A549 (cell line): ENCODE measurements around the gene HERC2.
"Not testable (repeated sequence)": the region's sequence is repeated elsewhere in the genome, so short reads cannot be mapped to it uniquely, and the experiment has no call there.

Source experiments
- ESRRA ChIP-seq: fragments of 150-350 bp; IDR thresholded peaks from 2 replicates; pipeline ENCODE4 v1.6.1; 2014; ENCODE audit warnings: mild to moderate bottlenecking, low read length, borderline replicate concordance
- JUN ChIP-seq, 2 experiments: fragments of >200 bp; sonication (Bioruptor Twin); formaldehyde crosslinking; IDR thresholded peaks; 2 replicates in 1 of 2; 3 replicates in 1 of 2; pipeline ENCODE4 v1.6.1; 2016 to 2017
- KDM1A ChIP-seq: fragments of 200-600 bp; sonication (generic); IDR thresholded peaks from 2 replicates; pipeline ENCODE4 v1.6.1; 2016; ENCODE audit warnings: low read depth, mild to moderate bottlenecking
- POLR2A ChIP-seq: IDR thresholded peaks from 2 replicates; pipeline ENCODE4 v1.6.1; 2012; ENCODE audit warnings: mild to moderate bottlenecking, low read length
- RAD21 ChIP-seq, 2 experiments: fragments of >200 bp in 1 of 2; sonication (Bioruptor Twin) in 1 of 2; formaldehyde crosslinking in 1 of 2; IDR thresholded peaks in 1 of 2; conservative IDR thresholded peaks in 1 of 2; 2 replicates in 1 of 2; 3 replicates in 1 of 2; pipeline ENCODE4 v1.6.1; 2012 to 2018; ENCODE audit warnings: inconsistent platforms in 1 of 2
- RFX5 ChIP-seq: fragments of 450-650 bp; IDR thresholded peaks from 2 replicates; pipeline ENCODE4 v1.7.1; 2014; ENCODE audit warnings: antibody characterized with exemption, mild to moderate bottlenecking, moderate library complexity
- SREBF2 ChIP-seq: fragments of 450-650 bp; IDR thresholded peaks from 2 replicates; pipeline ENCODE4 v1.6.1; 2014; ENCODE audit warnings: mild to moderate bottlenecking, moderate library complexity
- TP53 ChIP-seq: fragments of 250-450 bp; sonication (Bioruptor Pico); IDR thresholded peaks from 2 replicates; pipeline ENCODE4 v1.5.0; 2021; ENCODE audit warnings: mild to moderate bottlenecking, moderate library complexity
- ZNF302 ChIP-seq: fragments of 250-450 bp; sonication (Bioruptor Pico); IDR thresholded peaks from 2 replicates; pipeline ENCODE4 v1.9.0; 2021; ENCODE audit warnings: inconsistent platforms, mild to moderate bottlenecking, moderate library complexity
- TF ChIP-seq, protein P1 (sequence below): fragments of >200 bp; sonication (Bioruptor Twin); formaldehyde crosslinking; IDR thresholded peaks from 3 replicates; pipeline ENCODE4 v1.5.1; 2016
- TF ChIP-seq, protein P2 (sequence below): fragments of 200-600 bp; sonication (generic); IDR thresholded peaks from 2 replicates; pipeline ENCODE4 v1.6.1; 2016; ENCODE audit warnings: antibody characterized with exemption, mild to moderate bottlenecking, moderate library complexity
- TF ChIP-seq, protein P3 (sequence below): fragments of >200 bp; sonication (Bioruptor Twin); formaldehyde crosslinking; IDR thresholded peaks from 2 replicates; pipeline ENCODE4 v1.6.1; 2016
- TF ChIP-seq, protein P4 (sequence below): IDR thresholded peaks from 2 replicates; pipeline ENCODE4 v1.6.1; 2012
- TF ChIP-seq, protein P5 (sequence below): fragments of 250-450 bp; sonication (Bioruptor Pico); IDR thresholded peaks from 2 replicates; pipeline ENCODE4 v1.5.0; 2021; ENCODE audit warnings: mild to moderate bottlenecking, moderate library complexity, borderline replicate concordance

DNA sequence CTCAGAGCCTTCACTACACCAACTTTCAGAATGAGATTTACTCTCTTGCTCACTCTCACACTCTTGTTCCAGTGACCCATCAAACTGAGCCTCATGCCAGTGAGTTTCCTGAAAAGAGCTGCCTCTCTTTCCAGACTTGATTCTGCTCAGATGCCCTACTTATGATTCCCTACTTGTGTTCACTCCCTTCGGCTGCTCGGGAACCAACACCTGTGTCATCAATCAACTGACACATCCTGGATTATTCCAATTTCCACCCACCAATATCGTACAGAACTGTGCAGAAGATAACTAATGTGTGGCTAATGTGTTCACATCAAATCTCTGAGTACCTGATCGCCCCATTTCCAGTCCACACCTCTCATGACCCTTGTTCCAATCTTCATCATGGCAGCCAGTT, 100.3 kb downstream of the HERC2 start:
- TF ChIP-seq, protein P1, sequence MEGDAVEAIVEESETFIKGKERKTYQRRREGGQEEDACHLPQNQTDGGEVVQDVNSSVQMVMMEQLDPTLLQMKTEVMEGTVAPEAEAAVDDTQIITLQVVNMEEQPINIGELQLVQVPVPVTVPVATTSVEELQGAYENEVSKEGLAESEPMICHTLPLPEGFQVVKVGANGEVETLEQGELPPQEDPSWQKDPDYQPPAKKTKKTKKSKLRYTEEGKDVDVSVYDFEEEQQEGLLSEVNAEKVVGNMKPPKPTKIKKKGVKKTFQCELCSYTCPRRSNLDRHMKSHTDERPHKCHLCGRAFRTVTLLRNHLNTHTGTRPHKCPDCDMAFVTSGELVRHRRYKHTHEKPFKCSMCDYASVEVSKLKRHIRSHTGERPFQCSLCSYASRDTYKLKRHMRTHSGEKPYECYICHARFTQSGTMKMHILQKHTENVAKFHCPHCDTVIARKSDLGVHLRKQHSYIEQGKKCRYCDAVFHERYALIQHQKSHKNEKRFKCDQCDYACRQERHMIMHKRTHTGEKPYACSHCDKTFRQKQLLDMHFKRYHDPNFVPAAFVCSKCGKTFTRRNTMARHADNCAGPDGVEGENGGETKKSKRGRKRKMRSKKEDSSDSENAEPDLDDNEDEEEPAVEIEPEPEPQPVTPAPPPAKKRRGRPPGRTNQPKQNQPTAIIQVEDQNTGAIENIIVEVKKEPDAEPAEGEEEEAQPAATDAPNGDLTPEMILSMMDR, result not testable (repeated sequence)
- TF ChIP-seq, protein P2, sequence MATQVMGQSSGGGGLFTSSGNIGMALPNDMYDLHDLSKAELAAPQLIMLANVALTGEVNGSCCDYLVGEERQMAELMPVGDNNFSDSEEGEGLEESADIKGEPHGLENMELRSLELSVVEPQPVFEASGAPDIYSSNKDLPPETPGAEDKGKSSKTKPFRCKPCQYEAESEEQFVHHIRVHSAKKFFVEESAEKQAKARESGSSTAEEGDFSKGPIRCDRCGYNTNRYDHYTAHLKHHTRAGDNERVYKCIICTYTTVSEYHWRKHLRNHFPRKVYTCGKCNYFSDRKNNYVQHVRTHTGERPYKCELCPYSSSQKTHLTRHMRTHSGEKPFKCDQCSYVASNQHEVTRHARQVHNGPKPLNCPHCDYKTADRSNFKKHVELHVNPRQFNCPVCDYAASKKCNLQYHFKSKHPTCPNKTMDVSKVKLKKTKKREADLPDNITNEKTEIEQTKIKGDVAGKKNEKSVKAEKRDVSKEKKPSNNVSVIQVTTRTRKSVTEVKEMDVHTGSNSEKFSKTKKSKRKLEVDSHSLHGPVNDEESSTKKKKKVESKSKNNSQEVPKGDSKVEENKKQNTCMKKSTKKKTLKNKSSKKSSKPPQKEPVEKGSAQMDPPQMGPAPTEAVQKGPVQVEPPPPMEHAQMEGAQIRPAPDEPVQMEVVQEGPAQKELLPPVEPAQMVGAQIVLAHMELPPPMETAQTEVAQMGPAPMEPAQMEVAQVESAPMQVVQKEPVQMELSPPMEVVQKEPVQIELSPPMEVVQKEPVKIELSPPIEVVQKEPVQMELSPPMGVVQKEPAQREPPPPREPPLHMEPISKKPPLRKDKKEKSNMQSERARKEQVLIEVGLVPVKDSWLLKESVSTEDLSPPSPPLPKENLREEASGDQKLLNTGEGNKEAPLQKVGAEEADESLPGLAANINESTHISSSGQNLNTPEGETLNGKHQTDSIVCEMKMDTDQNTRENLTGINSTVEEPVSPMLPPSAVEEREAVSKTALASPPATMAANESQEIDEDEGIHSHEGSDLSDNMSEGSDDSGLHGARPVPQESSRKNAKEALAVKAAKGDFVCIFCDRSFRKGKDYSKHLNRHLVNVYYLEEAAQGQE, result not testable (repeated sequence)
- not testable (repeated sequence) for TF ChIP-seq JUN (IDR thresholded peaks at IDR 0.05); RAD21 (conservative IDR thresholded peaks at IDR 0.05 in 1 of 2, IDR thresholded peaks at IDR 0.05 in 1 of 2); ESRRA; SREBF2; ZNF302; TP53 (CRISPR knock-in tag); POLR2A; KDM1A; RFX5
- TF ChIP-seq, protein P3, sequence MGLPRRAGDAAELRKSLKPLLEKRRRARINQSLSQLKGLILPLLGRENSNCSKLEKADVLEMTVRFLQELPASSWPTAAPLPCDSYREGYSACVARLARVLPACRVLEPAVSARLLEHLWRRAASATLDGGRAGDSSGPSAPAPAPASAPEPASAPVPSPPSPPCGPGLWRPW, result not testable (repeated sequence)
- TF ChIP-seq, protein P4, sequence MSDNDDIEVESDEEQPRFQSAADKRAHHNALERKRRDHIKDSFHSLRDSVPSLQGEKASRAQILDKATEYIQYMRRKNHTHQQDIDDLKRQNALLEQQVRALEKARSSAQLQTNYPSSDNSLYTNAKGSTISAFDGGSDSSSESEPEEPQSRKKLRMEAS, result not testable (repeated sequence)
- TF ChIP-seq, protein P5, sequence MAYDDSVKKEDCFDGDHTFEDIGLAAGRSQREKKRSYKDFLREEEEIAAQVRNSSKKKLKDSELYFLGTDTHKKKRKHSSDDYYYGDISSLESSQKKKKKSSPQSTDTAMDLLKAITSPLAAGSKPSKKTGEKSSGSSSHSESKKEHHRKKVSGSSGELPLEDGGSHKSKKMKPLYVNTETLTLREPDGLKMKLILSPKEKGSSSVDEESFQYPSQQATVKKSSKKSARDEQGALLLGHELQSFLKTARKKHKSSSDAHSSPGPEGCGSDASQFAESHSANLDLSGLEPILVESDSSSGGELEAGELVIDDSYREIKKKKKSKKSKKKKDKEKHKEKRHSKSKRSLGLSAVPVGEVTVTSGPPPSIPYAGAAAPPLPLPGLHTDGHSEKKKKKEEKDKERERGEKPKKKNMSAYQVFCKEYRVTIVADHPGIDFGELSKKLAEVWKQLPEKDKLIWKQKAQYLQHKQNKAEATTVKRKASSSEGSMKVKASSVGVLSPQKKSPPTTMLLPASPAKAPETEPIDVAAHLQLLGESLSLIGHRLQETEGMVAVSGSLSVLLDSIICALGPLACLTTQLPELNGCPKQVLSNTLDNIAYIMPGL (CRISPR knock-in tag), result not testable (repeated sequence)
